GM19468 (cell line): ENCODE results near the gene SUGCT.
"Not testable (repeated sequence)": the region's sequence is repeated elsewhere in the genome, so short reads cannot be mapped to it uniquely, and the experiment has no call there.

Experiments
- ATAC-seq: cut with Tn5 transposase; IDR thresholded peaks from one replicate; pipeline ENCODE4 v1.9.1; 2021; ENCODE audit warnings: mild to moderate bottlenecking, moderate library complexity, moderate number of reproducible peaks; ENCODE audit not compliant: unreplicated experiment; ENCODE audit errors: extremely low read depth

SUGCT gene

GRCh38 chr7:40374575-40374974 lies 239.8 kb downstream of the SUGCT start:
- no peak for ATAC-seq

GRCh38 chr7:40380111-40380510 lies 245.3 kb downstream of the SUGCT start:
- no peak for ATAC-seq

GRCh38 chr7:40382145-40382544 lies 247.3 kb downstream of the SUGCT start:
- no peak for ATAC-seq

DNA sequence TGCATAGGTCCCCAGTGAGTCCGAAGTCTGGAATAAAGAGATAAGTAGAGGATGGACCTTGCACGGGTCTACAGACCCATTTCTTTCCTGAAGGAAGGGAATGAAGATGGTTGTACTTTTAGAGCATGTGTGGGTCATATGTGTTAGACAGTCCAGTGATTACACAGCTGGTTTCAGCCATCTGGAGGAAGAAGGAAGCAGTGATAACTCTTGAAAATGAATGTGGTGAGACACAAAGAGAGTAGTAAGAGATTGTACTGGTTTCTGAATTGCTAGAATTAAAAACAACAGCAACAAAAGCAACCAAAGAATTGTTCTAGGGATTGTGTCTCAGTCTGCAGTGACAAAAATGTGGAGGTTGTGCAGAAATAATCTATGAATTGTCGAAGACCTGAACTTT lies 258.9 kb downstream of the SUGCT start:
- no peak for ATAC-seq

DNA sequence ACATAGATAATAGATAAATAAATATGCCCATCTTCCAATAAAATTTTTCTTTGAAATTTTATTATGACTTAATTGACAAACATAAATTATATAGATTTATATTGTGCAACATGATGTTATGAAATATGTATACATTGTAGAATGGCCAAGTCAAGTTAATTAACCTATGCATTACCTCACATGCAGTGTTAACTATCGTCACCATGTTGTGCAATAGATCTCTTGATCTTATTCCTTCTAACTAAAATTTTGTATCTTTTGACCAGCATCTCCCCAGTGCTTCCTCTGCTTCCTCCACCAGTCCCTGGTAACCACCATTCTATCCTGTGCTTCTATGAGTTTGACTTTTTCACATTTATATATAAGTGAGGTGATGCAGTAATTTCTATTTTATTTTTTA lies 259.6 kb downstream of the SUGCT start:
- ATAC-seq, result no peak

DNA sequence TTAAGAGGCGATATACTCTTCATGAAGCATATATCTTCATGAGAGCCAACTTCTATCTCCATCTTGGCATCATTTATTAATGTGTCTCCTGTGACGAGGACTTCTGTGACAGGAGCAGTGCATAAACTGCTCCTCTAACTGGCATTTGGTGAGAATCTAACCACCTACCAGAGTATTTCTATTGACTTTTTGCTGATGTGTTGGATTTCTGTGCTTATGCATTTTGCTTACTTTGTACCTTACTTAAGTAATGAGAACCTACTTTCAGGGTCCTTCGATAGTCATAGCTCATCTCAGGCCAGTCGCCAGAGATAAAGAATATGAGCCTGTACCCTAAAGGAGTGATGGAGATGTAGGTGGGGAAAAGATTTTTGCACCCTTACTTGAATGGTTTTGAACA lies 265.7 kb downstream of the SUGCT start:
- ATAC-seq, result no peak

DNA sequence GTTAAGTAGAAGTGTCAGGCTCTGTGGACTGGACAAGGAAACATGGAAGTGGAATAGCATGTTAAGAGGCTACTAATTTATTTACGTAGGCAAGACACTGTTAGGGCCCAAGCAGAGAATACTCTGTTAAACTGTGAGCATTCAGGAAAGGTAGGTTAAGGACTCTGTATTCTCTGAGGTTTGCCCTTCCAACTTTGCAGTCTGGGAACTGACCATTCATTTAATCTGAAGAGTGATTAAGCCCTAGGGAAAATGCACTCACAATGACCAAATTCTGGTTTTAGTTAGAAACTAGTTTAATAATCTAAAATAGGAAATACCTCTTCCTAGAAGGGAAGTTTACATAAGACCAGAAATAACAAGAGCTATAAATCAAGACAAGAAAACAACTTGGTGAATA lies 266.6 kb downstream of the SUGCT start:
- ATAC-seq, result no peak

DNA sequence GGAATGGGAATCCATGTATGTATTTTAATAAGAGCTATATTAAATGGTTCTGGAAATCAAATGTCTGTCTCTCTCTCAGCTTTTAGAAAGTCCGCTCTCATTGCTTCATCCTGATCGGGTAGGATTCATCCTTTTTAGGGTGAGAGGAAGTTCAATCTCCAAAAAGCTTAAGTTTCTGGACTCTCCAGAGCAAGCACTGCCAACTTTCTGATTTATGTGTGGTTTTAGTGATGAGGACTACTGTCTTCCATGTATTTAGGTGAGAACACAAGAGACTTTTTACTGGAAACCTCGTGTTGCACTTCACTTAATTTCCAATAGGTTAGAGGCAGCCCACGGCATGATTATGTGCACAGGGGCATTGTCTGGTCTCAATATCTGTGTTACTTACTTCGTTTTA lies 267.9 kb downstream of the SUGCT start:
- ATAC-seq, result no peak

GRCh38 chr7:40403703-40404476 lies 269.1 kb downstream of the SUGCT start:
- ATAC-seq, result no peak

GRCh38 chr7:40405991-40406390 lies 271.2 kb downstream of the SUGCT start:
- no peak for ATAC-seq

DNA sequence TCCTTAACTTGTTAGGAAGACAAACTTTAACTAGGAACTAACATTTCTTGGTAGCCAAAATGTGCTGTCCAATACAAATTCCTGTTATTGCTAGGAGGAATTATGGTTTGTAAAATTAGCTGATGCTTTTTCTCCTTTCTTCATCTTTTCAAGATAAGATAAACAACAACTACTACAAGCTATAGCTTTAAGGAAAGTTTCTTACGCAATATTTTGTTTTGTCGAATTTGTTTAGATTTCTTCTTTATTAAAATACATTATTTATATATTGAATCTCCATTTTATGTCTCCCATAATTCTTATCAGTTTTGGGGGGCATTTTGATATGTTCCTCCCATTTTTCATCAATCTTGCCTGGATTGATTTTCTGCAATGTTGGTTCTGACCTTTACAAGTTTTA lies 277.5 kb downstream of the SUGCT start:
- ATAC-seq, result no peak

- ATAC-seq, result not testable (repeated sequence)
Measured at GRCh38 chr7:40414704-40415103, 279.9 kb downstream of the SUGCT start.

- no peak for ATAC-seq
Measured at GRCh38 chr7:40418448-40418847, 283.6 kb downstream of the SUGCT start.

GRCh38 chr7:40418983-40419382 lies 284.2 kb downstream of the SUGCT start:
- ATAC-seq, result no peak

DNA sequence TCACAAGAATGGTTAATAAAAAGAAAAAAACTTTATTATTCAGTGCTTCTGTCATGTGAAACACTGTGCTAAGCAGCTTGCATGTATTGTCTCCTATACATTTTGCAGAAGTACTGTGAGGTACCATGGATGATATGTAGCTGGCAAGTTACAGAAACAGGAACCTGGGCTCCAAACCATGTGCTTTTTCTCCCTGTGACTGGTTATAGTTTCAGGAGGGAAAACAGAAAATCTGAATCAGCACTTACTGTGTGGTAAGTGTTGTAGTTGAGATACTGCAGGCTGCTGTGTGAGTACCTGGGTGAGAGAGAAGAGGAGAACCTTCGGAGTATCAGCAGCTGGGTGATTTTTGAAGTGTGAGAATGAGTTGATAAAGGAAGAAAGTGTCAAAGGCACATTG lies 285.0 kb downstream of the SUGCT start:
- ATAC-seq, result no peak

- ATAC-seq, result no peak
Measured at GRCh38 chr7:40421433-40421832, 286.6 kb downstream of the SUGCT start.

GRCh38 chr7:40425696-40426095 lies 290.9 kb downstream of the SUGCT start:
- ATAC-seq, result no peak

DNA sequence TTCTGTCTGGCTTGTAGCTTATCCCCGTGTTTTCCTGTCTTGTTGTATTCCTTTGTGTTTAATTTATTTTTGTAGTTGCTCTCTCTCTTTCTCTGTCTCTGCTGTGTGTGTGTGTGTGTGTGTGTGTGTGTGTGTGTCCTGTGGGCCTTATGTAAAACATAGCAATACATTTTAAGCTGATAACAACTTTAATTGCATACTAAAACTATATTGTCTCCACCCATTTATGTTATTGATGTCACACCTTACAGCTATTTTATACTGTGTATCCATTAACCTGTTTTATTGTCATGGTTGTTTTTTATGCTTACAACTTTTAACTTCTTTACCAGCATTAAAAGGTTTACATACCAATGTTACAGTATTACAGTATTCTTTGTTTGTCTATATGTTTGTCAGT lies 293.6 kb downstream of the SUGCT start:
- ATAC-seq, result no peak

- ATAC-seq, result no peak
Measured at GRCh38 chr7:40429826-40430225, 295.0 kb downstream of the SUGCT start.

GRCh38 chr7:40432046-40432445 lies 297.2 kb downstream of the SUGCT start:
- no peak for ATAC-seq

- no peak for ATAC-seq
Measured at GRCh38 chr7:40436710-40437109, 301.9 kb downstream of the SUGCT start.

DNA sequence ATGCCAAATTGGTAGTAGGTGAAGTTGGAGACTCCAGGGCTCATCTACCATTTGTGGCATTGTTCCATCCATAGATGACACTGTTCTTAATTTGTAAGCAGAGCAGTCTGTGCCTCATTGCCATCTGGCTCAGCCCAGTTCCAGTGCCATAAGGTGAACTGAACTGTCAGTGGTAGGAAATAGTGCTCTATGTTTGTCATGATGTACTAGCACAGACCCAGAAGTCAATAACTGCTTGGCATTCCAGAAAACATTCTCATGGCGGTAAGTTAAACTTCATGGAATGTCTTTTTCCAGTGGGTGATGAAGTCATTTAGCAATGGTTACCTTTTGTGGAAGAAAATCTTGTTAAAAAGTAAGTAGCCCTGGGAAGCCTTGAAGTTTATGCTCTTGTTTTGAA lies 302.7 kb downstream of the SUGCT start:
- ATAC-seq, result no peak
